Gastrocnemius medialis (tissue), 4 donors: ENCODE measurements around the gene TMEM35B.

ENCODE experiments used
- CTCF ChIP-seq, 5 experiments: fragments of 450-650 bp in 3 of 5; fragments of 200-600 bp in 2 of 5; sonication (generic) in 2 of 5; IDR thresholded peaks in 4 of 5; conservative IDR thresholded peaks in 1 of 5; 1 replicate in 4 of 5; 2 replicates in 1 of 5; pipeline ENCODE4 v1.5.1; 2016 to 2019; ENCODE audit warnings: antibody characterized with exemption in 5 of 5, mild to moderate bottlenecking in 3 of 5, moderate library complexity in 3 of 5
- POLR2A ChIP-seq, 2 donors: fragments of 450-650 bp; IDR thresholded peaks; one replicate each; pipeline ENCODE4 v1.6.1; 2017; ENCODE audit warnings: antibody characterized with exemption in 2 of 2, mild to moderate bottlenecking in 2 of 2, moderate library complexity in 2 of 2

GRCh38 chr1:34970829-34971228 lies 14.3 kb downstream of the TMEM35B start:
- TF ChIP-seq POLR2A (IDR thresholded peaks at IDR 0.05) (no peak), CTCF (IDR thresholded peaks at IDR 0.05 in 4 of 5, conservative IDR thresholded peaks at IDR 0.05 in 1 of 5) (no peak)
